ENCODE results near the gene MLXIP.

The MLXIP gene

GRCh38 chr12:122194804-122195203 lies 116.2 kb downstream of the MLXIP start:
- Histone ChIP-seq H3K9me3 (replicated peaks; ENCODE audit: insufficient read depth, low read length) (no peaks in the 10 kb centered on the region), H3K4me1 (ENCODE audit: low read length) (no peaks in the 10 kb centered on the region)
- no peak for DNase-seq

GRCh38 chr12:122195405-122195804 lies 116.8 kb downstream of the MLXIP start:
- Histone ChIP-seq H3K27me3 (replicated peaks; ENCODE audit: insufficient read depth, low read length) (no peaks in the 10 kb centered on the region), H3K79me2 (ENCODE audit: low read length) (no peaks in the 10 kb centered on the region), H3K9me3 (replicated peaks; ENCODE audit: insufficient read depth, low read length) (no peaks in the 10 kb centered on the region), H3K4me3 (ENCODE audit: low read length) (no peak overlapping the region), H2AFZ (ENCODE audit: low read length) (no peak overlapping the region), H4K20me1 (ENCODE audit: insufficient read depth, low read length) (no peaks in the 10 kb centered on the region), H3K9ac (ENCODE audit: low read length) (no peak overlapping the region), H3K4me1 (ENCODE audit: low read length) (no peaks in the 10 kb centered on the region), H3F3A (ENCODE audit: insufficient read depth, low read length) (no peaks in the 10 kb centered on the region), H3K9me2 (replicated peaks; ENCODE audit: insufficient read depth, low read length) (no peaks in the 10 kb centered on the region), H3K27ac (ENCODE audit: low read length) (no peak overlapping the region), H3K36me3 (replicated peaks; ENCODE audit: insufficient read depth, low read length) (no peaks in the 10 kb centered on the region), H3K4me2 (ENCODE audit: low read depth, low read length) (no peak overlapping the region)
- no peak for DNase-seq
- TF ChIP-seq EZH2phosphoT487 (IDR thresholded peaks at IDR 0.05; ENCODE audit: low read length): no peak
- no peak for TF ChIP-seq CTCF (IDR thresholded peaks at IDR 0.05; ENCODE audit: low read length)
- TF ChIP-seq EZH2 (optimal IDR thresholded peaks at IDR 0.05; ENCODE audit: low read depth, low read length): no peak

More at GRCh38 chr12:122194804-122195203, 116.2 kb downstream of the MLXIP start:
- H3K79me2 ChIP-seq (ENCODE audit: low read length): no peaks in the 10 kb centered on the region
- no peak overlapping the region for H3K9ac ChIP-seq (ENCODE audit: low read length)
- H3K9me2 ChIP-seq (replicated peaks; ENCODE audit: insufficient read depth, low read length): no peaks in the 10 kb centered on the region
- H2AFZ ChIP-seq (ENCODE audit: low read length): no peak overlapping the region
- no peaks in the 10 kb centered on the region for H3K27me3 ChIP-seq (replicated peaks; ENCODE audit: insufficient read depth, low read length)
- H4K20me1 ChIP-seq (ENCODE audit: insufficient read depth, low read length): no peaks in the 10 kb centered on the region
- TF ChIP-seq EZH2phosphoT487 (IDR thresholded peaks at IDR 0.05; ENCODE audit: low read length) (no peak), EZH2 (optimal IDR thresholded peaks at IDR 0.05; ENCODE audit: low read depth, low read length) (no peak), CTCF (IDR thresholded peaks at IDR 0.05; ENCODE audit: low read length) (no peak)
- no peaks in the 10 kb centered on the region for H3F3A ChIP-seq (ENCODE audit: insufficient read depth, low read length)
- no peak overlapping the region for H3K4me2 ChIP-seq (ENCODE audit: low read depth, low read length)
- H3K27ac ChIP-seq (ENCODE audit: low read length): no peak overlapping the region
- H3K36me3 ChIP-seq (replicated peaks; ENCODE audit: insufficient read depth, low read length): no peaks in the 10 kb centered on the region
- no peak overlapping the region for H3K4me3 ChIP-seq (ENCODE audit: low read length)

Measured in MM.1S (cell line).